K562 (cell line): ENCODE measurements around the gene UBE2G2. TPM values are rescaled to one million over a fixed set of nuclear protein-coding genes. Genes with fewer than 3 reads are reported as not detected.
A peak's percentile ranks its signal among the peaks of the same experiment; 100 is the strongest.

ENCODE experiments used
- HDGF ChIP-seq: fragments of 450-650 bp; IDR thresholded peaks from 2 replicates; pipeline ENCODE4 v1.6.1; 2016
- MAFK ChIP-seq: IDR thresholded peaks from 2 replicates; pipeline ENCODE4 v1.6.1; 2011; ENCODE audit warnings: low read length, improper control_type of control experiment
- NR1H2 ChIP-seq: sonication (generic); formaldehyde crosslinking; IDR thresholded peaks from 2 replicates; pipeline ENCODE4 v1.4.0; 2020; ENCODE audit warnings: mild to moderate bottlenecking, missing genetic modification reagents
- POLR2G ChIP-seq: fragments of 200-400 bp; formaldehyde crosslinking; IDR thresholded peaks from 2 replicates; pipeline ENCODE4 v1.6.1; 2017; ENCODE audit warnings: low read depth, mild to moderate bottlenecking, antibody characterized with exemption, low read length, moderate library complexity
- SP2 ChIP-seq: IDR thresholded peaks from 2 replicates; pipeline ENCODE4 v1.6.1; 2011; ENCODE audit warnings: mild to moderate bottlenecking, low read depth, low read length, moderate library complexity; ENCODE audit not compliant: poor library complexity, severe bottlenecking; ENCODE audit errors: extremely low read depth
- TSHZ1 ChIP-seq: fragments of 250-450 bp; sonication (Bioruptor Pico); IDR thresholded peaks from 2 replicates; pipeline ENCODE4 v1.4.0; 2020; ENCODE audit warnings: mild to moderate bottlenecking, moderate library complexity
- ZNF282 ChIP-seq: sonication (generic); formaldehyde crosslinking; IDR thresholded peaks from 2 replicates; pipeline ENCODE4 v1.8.1; 2023; ENCODE audit warnings: missing genetic modification reagents
- ZNF589 ChIP-seq: fragments of 200-800 bp; sonication (Bioruptor generic); IDR thresholded peaks from 2 replicates; pipeline ENCODE4 v1.6.1; 2016; ENCODE audit warnings: low read depth, missing genetic modification characterization, missing compliant biosample characterization
- ZNF699 ChIP-seq: fragments of 250-450 bp; sonication (Bioruptor Pico); IDR thresholded peaks from 2 replicates; pipeline ENCODE4 v1.8.0; 2021; ENCODE audit warnings: mild to moderate bottlenecking, moderate library complexity; ENCODE audit not compliant: insufficient replicate concordance
- polyA plus RNA-seq, 8 experiments: library from polyadenylated mRNA; depleted of rRNA in 4 of 8; stranded (reverse) in 5 of 8; unstranded in 3 of 8; fragments of >200 nt; fragmentation: Nextera tagmentation in 2 of 8; fragmentation: Illumina TruSeq in 1 of 8; extraction: Ambion mirVana in 2 of 8; extraction: Trizol in 1 of 8; gene quantifications; 2 replicates each; pipeline versions ENCODE4 v1.2.1 to v1.2.3, GENCODE V29; 2011 to 2014; ENCODE audit warnings: inconsistent platforms in 1 of 8, missing spikeins in 1 of 8
- total RNA-seq, 7 experiments: library from RNA; depleted of rRNA in 6 of 7; stranded (reverse); fragments of >200 nt in 6 of 7; fragmentation: Illumina TruSeq in 2 of 7; extraction: Trizol in 2 of 7; gene quantifications; 2 replicates each; pipeline versions ENCODE4 v1.2.1 to v1.2.3, GENCODE V29; 2011 to 2021; ENCODE audit warnings: low replicate concordance in 1 of 7

Gene UBE2G2
- total and polyA plus RNA-seq, 9 of the 15 experiments (the other 6 are each of a cell fraction or from before 2014, with no cell fraction given), result 47.5 to 225 (median 140) TPM

- TF ChIP-seq TSHZ1 (CRISPR knock-in tag) (no peak), ZNF589 (no peak), NR1H2 (CRISPR knock-in tag) (no peak), HDGF (no peak), POLR2G (peak; percentile 77), MAFK (no peak), SP2 (no peak), ZNF699 (CRISPR knock-in tag) (no peak), ZNF282 (0 out of 2 replicates have a peak, but pooled peaks have one; percentile 5)
Observed at GRCh38 chr21:44847261-44848056, 45.8 kb upstream of the UBE2G2 start (continued).
